Epithelial cell of prostate (primary cell): ENCODE measurements around the gene MPL.

Source experiments
- DNase-seq: peaks from one replicate; pipeline ENCODE4 v3.0.0-alpha.2; 2011; ENCODE audit warnings: low read depth, low spot score
- H3K27ac ChIP-seq: fragments of 450-650 bp; 2 replicates; pipeline ENCODE4 v1.5.1; 2017; ENCODE audit warnings: mild to moderate bottlenecking

MPL gene

GRCh38 chr1:43337588-43337987 lies at the start of gene MPL:
TSS of gene MPL (plus strand) at chr1:43337818. CDS start at chr1:43337849, 31 bp downstream.
- no peak within 1 kb of the TSS for H3K27ac ChIP-seq
- no peak for DNase-seq

DNA sequence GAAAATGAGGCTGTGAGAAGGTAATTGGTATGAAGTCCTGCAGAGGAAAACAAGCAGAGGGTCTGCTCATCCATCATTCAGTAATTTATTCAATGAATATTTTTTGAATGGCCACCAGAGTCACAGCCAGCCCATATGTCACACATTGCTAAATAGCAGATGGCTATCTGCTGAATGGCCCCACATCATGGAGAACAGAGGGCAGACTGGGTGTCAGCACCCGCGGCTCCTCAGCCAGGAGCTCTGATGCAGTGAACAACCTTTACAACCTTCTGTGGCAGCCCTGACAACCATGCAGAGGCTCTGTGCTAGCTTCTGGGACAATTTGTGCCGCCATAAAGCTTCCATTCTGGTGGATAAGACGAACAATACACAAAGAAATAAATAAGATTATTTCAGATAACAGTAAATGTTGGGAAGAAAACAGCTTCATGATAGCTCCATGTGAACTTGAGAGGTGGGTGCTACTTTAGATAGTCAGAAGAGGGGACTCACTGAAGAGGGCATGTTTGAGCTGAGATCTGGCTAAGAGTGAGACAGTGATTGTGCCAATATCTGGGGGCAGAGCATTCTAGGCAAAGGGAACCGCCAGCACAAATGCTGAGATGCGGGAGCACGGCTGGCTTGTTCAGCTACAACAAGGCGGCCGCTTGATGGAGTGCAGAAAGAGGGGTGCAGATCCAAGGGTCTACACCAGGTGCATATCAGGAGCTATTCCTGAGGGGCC lies 49.4 kb upstream of the MPL start:
- no peak overlapping the region for H3K27ac ChIP-seq

DNA sequence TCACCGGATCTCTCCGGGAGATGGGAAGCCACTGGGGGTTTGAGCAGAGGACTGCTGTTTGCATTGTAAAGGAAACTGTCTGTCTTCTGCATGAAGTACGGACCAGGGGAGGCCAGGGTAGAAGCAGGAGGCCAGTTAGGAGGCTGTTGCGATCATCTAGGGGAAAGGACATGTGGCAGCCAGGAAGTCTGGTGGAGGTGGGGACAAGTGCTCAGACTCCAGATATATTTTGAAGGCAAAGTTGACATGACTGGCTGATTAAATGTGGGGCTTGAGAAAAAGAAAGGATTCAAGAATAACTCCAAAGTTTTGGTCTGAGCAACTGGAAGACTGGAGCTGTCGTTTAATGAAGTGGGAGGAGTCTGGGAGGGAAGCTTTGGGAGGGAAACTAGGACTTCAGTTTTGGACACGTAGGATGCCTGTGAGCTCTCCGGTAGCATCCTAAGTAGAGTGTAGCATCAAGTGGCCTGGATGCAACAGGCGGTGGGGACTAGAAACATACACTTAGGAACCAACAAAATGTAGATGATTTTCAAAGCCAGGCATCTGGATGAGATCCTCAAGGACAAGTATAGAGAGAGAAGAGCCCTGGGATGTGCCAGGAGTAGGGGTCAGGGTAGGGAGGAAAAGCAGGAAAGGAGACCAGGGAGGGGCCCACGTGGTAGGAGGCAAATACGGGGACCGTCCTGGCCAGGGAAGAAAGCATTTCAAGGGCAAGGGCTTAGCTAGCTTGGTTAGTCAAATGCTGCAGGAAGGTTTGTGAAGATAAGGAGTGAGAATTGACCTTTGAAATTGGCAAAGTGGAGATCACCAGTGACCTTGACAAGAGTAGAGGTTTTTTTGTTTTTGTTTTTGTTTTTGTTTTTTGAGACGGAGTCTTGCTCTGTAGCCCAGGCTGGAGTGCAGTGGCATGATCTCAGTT lies 48.6 kb upstream of the MPL start:
- DNase-seq = no peak
- H3K27ac ChIP-seq = no peak overlapping the region

More for the DNA sequence above, 49.4 kb upstream of the MPL start:
- no peak for DNase-seq

GRCh38 chr1:43292216-43292615 lies 45.4 kb upstream of the MPL start:
- DNase-seq = no peak
- H3K27ac ChIP-seq = no peak overlapping the region

- DNase-seq = no peak
- no peak overlapping the region for H3K27ac ChIP-seq
Observed at GRCh38 chr1:43292679-43293078, 44.9 kb upstream of the MPL start.

DNA sequence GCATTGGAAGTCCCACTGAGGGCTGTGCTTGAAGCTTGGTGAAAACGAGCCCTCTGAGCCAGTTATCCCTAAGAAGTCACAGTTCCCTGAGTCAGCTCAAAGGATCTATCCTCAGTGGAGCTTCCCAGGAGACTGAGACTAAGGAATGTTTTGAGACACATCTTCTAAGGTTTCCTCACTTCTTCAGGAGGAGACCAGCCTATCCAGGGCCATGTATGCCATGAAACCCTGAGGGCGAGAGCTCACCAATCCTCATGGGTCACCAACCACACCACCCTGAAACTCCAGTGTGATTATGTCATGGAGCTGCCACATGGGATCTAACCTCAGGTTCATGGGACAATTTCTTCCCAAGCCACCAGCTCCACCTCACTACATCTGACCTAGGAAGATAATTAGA lies 44.4 kb upstream of the MPL start:
- no peak for DNase-seq
- no peak overlapping the region for H3K27ac ChIP-seq

GRCh38 chr1:43293896-43294760 lies 43.5 kb upstream of the MPL start:
- peak; percentile 39 for DNase-seq

GRCh38 chr1:43294761-43295160 lies 42.9 kb upstream of the MPL start:
- H3K27ac ChIP-seq = peak overlapping the region; percentile 58
- no peak for DNase-seq

More at GRCh38 chr1:43293896-43294760, 43.5 kb upstream of the MPL start:
- H3K27ac ChIP-seq = peak overlapping the region; percentile 58

GRCh38 chr1:43296207-43296606 lies 41.4 kb upstream of the MPL start:
- no peak overlapping the region for H3K27ac ChIP-seq
- no peak for DNase-seq

DNA sequence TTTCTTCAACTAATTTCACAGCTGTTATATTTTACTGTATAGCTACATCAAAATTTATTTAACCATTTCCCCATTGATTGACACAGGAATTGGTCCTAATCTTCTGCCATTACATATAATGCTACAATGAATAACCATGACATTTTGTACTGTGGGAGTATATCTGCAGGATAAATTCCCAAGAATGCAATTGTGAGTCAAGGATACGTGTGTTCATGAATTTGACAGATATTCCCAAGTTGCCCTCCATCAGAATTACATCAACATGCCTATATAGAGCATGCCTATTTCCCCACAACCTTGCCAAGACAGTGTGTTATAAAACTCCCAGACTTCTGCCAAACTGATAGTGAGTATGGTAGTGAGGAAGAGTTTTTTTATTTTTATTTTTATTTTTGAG lies 39.6 kb upstream of the MPL start:
- no peak for DNase-seq
- H3K27ac ChIP-seq = no peak overlapping the region

DNA sequence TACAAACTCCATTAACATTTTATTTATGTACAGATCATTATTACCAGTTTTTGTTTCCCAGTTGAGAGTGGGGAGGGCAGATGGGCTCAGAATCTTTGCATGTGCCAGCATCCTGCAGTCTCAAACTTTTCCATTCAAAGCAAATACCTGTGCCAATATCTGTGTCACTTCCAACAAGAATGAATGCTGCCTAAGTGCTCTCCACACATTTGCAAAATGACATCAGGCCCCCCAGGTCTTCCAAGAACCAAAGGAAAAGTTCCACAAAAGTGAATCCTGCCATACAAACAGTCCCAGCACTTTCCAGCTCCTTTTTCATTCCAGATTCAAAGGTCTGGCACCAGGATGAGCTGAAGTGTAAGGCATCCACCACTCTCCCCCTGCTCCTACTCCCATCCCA lies 38.5 kb upstream of the MPL start:
- no peak overlapping the region for H3K27ac ChIP-seq
- DNase-seq = no peak

DNA sequence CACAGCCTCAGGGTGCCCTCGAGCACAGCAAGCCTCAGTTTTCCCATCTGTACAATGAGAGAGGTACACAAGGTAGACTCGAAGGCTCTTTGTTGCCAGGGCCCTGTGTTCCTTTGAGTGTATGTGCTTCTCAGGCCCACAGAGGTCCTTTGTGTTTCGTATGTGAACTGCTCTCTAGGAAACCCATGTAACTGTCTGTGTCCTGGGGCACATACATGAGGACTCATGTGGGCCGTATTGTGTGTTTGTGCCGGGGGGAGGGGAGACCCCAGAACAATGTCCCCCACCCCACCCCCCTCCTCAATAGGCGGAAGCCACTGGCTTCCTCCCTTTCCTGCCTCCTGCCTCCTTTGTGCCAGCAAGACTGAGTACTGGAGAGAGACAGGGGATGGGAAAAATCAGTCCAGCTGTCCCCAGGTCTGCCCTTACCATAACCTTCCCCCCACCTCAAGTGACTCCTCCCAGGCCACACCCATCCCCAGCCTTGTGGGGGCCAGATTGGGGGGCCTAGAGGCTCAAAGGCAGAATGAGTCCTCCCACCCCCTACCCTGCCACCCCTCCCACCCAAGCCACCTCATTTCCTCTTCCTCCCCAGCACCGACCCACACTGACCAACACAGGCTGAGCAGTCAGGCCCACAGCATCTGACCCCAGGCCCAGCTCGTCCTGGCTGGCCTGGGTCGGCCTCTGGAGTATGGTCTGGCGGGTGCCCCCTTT lies 37.1 kb upstream of the MPL start, which contains the start of gene TIE1:
TIE1 (plus strand) TSS at position 605 of the 717 bp plus-strand sequence; CDS start at position 695, 90 bp downstream.
- H3K27ac ChIP-seq = no peak within 1 kb of the TSS
- no peak for DNase-seq

GRCh38 chr1:43302201-43302600 lies 35.4 kb upstream of the MPL start:
- no peak for DNase-seq
- no peak overlapping the region for H3K27ac ChIP-seq

DNA sequence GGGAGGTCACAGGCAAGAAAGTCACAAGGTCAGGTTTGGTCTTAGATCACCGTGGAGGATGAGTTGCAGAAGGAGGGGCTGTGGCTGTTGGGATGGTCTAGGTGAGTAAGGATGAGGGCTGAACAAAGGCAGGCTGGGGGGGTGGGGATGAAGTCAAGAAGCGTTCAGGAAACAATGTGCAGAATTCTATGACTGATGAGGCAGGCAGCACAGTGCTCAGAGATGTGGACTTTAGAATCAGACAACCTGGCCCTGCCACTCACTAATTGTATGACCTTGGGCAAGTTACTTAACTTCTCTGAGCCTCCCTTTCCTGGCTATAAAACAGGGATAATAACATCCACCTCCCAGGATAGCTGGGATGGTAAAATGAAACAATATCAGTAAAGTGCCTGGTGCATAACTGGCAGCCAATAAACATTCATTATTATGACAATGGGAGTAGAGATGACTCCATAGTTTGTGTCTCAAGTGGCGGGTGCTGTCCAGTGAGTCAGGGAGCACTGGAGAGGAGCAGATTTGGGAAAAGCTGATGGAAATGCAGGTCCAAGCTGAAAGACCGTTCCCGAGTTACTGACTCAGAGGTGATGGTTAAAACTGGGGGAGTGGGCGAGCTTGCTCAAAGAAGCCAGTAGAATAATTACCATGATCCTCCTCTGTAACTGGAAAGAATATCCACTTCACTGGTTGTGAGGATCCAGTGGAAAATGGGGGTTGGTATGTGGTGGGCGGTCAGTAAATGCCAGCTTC lies 34.7 kb upstream of the MPL start:
- no peak overlapping the region for H3K27ac ChIP-seq
- no peak for DNase-seq

DNA sequence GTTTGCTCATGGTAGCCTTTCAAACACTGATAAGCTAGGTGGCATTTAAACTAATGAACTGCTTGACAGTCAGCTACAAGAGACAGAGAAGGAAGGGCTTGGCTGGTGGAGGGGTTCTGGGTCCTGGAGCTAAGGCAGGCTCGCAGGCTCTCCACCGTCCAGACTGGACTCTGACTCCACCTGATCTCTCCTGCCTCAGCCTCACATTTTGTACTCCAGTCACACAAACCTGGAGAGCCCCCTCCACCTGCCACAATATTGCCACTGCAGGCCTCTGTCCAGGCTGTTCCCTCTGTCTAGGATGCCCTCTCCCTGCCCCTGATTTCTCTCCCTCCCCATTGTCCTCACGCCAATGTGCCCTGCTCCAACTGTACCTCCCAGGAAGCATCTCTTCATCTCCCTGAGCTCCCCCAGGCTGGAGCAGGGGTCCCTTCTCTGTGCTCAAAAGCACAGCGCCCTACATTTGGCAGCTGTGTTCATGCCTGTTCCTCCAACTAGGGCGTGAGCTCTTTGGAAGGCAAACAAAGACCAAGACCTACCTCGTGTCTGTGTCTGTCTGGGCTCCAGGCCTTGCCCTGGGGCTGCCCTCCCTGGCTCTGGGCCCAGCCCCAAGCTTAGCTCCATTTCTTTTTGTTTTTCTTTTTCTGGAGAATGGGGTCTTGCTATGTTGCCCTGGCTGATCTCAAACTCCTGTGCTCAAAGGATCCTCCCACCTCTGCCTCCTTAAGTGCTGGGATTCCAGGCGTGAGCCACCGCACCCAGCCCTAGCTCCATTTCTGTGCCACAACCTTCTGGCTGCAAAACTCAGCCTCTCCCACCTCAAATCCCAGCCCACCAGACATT lies 33.9 kb upstream of the MPL start:
- H3K27ac ChIP-seq = no peak overlapping the region
- no peak for DNase-seq

DNA sequence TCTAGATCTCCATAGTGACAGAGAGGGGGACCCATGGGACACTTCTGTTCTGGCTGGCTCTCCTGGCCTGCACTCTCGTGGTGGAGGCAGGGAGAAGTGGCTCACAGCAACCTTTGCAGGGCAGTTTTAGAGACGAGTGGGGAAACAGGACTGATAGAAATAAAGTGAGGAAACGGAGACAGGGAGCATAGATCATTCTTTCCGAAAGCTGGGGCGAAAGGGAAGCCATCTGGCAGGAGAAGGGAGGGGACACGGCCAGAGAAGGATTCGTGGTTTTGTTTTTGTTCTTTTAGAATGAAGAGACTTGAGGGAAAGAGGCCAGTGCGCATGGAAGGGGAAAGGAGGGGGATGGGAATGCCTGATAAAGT lies 33.3 kb upstream of the MPL start:
- H3K27ac ChIP-seq = no peak overlapping the region
- no peak for DNase-seq

GRCh38 chr1:43304771-43305300 lies 32.8 kb upstream of the MPL start:
- no peak for DNase-seq
- no peak overlapping the region for H3K27ac ChIP-seq

DNA sequence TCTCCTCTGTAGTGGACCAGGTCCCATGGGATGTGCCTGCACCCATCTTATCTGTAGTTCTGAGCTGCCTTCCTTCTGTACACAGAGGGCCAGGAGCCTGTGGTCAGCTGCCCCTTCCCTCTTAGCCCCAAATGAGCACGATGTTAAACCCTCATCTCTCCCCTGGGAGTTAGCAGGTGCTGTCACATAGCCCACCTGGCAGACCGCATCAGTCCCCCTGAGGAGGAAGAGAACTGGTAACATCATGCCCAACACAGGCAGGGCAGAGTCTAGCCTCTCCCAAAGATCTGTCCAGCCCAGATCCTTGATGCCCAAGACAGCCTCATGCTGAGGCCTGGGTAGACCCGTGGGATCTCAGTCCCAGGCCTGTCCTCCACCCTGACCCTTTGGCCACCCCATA lies 32.2 kb upstream of the MPL start:
- H3K27ac ChIP-seq = no peak overlapping the region
- no peak for DNase-seq
